ENCODE measurements around the gene ISYNA1. TPM values are rescaled to one million over a fixed set of nuclear protein-coding genes. Genes with fewer than 3 reads are reported as not detected.

Gene ISYNA1
- total and polyA plus RNA-seq, 9 donors: 85.8 to 221 (median 165) TPM

DNA sequence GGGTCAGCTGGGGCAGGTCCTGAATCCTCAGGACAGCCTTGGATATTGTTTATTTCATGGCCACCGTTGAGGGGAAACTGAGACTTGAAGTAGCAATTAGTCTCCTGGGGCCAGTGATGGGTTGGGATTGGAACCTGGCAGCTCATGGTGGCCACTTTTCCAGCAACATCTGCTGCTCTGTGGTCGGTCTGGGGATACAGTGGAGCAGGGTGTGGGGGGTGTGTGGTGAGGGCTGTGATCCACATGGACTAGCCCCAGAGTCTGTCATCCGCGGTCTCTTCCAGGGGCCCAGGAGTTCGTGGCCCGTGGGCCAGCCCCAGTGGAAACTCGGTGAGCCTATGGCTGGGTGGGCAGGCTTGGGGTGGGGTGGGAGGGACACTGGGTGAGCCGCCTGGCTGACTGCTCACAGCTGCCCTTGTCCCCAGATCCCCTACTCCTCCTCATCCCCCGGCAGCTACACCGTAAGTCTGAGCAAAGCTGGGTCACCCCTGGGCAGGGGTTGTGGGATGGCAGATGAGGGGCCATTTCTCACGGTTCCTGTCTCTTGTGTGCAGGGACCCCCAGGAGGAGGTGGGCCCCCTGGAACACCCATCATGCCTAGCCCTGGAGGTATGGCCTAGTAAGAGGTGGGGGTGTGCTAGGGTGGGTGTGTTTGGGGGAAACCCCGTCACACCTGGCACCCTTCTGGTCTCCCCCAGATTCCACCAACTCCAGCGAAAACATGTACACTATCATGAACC, 5.5 kb downstream of the ISYNA1 start:
- H3K9me3 ChIP-seq (replicated peaks; ENCODE audit: control insufficient read depth, low read depth, low read length): no peaks in the 10 kb centered on the region
- 31% methylated on average over 3 of the region's 13 CpGs for WGBS (ENCODE audit: insufficient coverage)
- no peak overlapping the region for H3K27ac ChIP-seq (ENCODE audit: low read length)
- no peaks in the 10 kb centered on the region for H3K27me3 ChIP-seq (ENCODE audit: control insufficient read depth, insufficient read depth, low read length)
- peak overlapping the region; percentile 39 for H3K4me3 ChIP-seq (ENCODE audit: low read length)
- peak; percentile 36 for DNase-seq
- H3K36me3 ChIP-seq (ENCODE audit: control insufficient read depth, insufficient read depth, low read length): peaks cover 33% of the 10 kb centered on the region
- H3K4me1 ChIP-seq (ENCODE audit: control insufficient read depth, insufficient read depth, low read length): peaks cover 73% of the 10 kb centered on the region

DNA sequence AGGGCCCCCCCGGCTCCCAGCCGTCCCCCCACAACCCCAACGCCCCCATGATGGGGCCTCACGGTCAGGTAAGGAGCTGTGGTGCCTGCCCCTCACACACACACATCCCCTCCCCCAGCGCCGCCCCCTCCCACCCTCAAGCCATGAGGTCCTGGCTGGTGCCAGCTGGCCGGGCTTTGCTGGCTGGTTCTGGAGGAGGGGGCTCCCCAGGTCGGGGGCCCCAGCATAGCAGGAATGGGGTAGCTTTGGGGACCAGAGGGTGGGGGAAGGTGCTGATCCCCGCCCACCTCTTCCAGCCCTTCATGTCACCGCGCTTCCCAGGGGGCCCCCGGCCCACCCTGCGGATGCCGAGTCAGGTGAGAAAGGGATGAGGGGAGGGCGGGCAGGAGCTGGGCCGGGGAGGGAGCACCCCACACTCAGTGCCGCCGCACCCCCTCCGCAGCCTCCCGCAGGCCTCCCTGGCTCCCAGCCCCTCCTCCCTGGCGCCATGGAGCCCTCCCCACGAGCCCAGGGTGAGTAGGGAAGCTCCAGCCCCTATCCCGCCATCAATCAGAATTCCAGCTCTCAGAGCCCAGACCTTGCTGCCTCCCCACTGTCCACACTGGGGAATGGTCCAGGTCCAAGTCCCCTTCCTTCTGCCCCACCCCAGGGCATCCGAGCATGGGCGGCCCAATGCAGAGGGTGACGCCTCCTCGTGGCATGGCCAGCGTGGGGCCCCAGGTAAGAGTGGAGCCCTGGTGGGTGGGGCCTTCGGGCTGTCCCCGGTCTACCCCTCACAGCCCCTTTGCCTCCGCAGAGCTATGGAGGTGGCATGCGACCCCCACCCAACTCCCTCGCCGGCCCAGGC, 6.4 kb downstream of the ISYNA1 start:
- Histone ChIP-seq H3K4me3 (ENCODE audit: low read length) (no peak overlapping the region), H3K27ac (ENCODE audit: low read length) (no peak overlapping the region), H3K36me3 (ENCODE audit: control insufficient read depth, insufficient read depth, low read length) (peaks cover 37% of the 10 kb centered on the region), H3K9me3 (replicated peaks; ENCODE audit: control insufficient read depth, low read depth, low read length) (no peaks in the 10 kb centered on the region), H3K27me3 (ENCODE audit: control insufficient read depth, insufficient read depth, low read length) (no peaks in the 10 kb centered on the region), H3K4me1 (ENCODE audit: control insufficient read depth, insufficient read depth, low read length) (peaks cover 75% of the 10 kb centered on the region)
- WGBS (ENCODE audit: insufficient coverage): 50% methylated on average over 14 of the region's 34 CpGs
- DNase-seq: peak; percentile 33

DNA sequence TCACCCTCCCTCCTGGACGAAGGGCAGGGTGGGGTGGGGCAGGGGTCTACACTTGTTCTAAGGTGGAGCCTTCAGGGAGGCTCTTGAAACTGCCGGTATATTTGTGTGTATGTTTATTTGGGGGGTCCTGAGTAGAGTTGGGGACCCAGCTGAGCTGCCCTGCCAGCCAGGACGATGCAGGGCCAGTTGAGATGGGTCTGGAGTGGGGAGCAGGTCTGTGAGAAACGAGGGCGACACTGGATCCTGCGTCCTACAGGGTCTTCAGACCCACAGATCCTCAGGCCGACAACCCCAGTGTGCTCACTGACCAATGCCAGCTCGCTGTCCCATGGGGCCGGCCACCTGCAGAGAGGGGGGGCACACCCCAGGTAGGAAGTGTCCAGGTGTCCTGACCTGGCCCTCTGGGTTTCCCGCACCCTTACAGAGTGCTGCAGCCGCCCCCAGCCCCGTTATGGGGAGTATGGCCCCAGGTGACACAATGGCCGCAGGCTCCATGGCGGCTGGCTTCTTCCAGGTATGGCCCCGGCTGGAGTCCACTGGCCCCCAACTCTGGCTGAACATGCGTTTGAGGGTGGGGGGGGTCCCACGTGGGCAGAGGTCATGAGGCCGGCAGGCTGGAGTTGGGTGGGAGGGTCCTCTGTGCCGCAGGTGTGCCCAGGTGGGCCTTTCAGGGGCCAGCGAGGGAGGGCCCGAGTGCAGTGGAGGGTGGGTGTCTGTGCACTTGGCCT, 7.4 kb downstream of the ISYNA1 start:
- Histone ChIP-seq H3K27me3 (ENCODE audit: control insufficient read depth, insufficient read depth, low read length) (no peaks in the 10 kb centered on the region), H3K9me3 (replicated peaks; ENCODE audit: control insufficient read depth, low read depth, low read length) (no peaks in the 10 kb centered on the region), H3K27ac (ENCODE audit: low read length) (no peak overlapping the region), H3K36me3 (ENCODE audit: control insufficient read depth, insufficient read depth, low read length) (peaks cover 29% of the 10 kb centered on the region), H3K4me1 (ENCODE audit: control insufficient read depth, insufficient read depth, low read length) (peaks cover 76% of the 10 kb centered on the region), H3K4me3 (ENCODE audit: low read length) (no peak overlapping the region)
- WGBS (ENCODE audit: insufficient coverage): 73% methylated on average over 19 of the region's 21 CpGs
- DNase-seq: no peak

DNA sequence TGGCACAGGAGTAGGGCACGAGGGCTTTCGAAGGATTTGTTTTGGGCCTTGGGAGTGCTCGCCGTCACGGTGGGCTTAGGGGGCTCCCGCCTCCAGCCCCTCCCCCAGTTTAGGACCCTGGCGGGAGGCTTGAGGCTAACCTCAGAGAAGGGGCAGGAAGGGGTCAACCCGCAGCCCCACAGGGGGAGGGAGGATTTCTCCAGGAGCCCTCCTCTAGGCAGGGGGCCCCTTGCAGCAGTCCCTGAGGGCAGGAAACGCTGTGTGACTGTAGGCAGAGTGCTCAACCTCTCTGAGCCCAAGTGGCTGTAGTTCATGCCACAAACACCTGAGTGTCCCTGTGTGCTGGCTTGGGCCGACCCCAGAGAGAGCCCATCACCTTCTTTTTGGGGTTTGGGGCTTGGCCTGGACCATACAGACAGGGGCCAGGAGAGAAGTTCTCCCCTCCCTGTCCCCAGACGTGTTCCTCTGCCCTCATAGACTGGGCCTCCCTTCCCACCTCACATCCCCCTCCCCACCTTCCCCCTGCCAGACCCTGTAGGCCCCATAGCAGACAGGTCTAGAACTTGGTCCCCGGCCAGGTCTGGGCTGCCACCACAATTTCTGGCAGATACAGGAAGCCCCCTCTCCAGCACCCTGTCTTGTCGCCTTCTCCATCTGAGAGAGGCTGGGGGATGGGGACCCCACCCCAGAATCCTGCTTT, 8.1 kb downstream of the ISYNA1 start:
- H3K4me1 ChIP-seq (ENCODE audit: control insufficient read depth, insufficient read depth, low read length): peaks cover 84% of the 10 kb centered on the region
- peaks cover 22% of the 10 kb centered on the region for H3K36me3 ChIP-seq (ENCODE audit: control insufficient read depth, insufficient read depth, low read length)
- H3K27me3 ChIP-seq (ENCODE audit: control insufficient read depth, insufficient read depth, low read length): no peaks in the 10 kb centered on the region
- 41% methylated on average over 10 of the region's 13 CpGs for WGBS (ENCODE audit: insufficient coverage)
- H3K4me3 ChIP-seq (ENCODE audit: low read length): no peak overlapping the region
- peak overlapping the region; percentile 59 for H3K27ac ChIP-seq (ENCODE audit: low read length)
- DNase-seq: no peak
- no peaks in the 10 kb centered on the region for H3K9me3 ChIP-seq (replicated peaks; ENCODE audit: control insufficient read depth, low read depth, low read length)

DNA sequence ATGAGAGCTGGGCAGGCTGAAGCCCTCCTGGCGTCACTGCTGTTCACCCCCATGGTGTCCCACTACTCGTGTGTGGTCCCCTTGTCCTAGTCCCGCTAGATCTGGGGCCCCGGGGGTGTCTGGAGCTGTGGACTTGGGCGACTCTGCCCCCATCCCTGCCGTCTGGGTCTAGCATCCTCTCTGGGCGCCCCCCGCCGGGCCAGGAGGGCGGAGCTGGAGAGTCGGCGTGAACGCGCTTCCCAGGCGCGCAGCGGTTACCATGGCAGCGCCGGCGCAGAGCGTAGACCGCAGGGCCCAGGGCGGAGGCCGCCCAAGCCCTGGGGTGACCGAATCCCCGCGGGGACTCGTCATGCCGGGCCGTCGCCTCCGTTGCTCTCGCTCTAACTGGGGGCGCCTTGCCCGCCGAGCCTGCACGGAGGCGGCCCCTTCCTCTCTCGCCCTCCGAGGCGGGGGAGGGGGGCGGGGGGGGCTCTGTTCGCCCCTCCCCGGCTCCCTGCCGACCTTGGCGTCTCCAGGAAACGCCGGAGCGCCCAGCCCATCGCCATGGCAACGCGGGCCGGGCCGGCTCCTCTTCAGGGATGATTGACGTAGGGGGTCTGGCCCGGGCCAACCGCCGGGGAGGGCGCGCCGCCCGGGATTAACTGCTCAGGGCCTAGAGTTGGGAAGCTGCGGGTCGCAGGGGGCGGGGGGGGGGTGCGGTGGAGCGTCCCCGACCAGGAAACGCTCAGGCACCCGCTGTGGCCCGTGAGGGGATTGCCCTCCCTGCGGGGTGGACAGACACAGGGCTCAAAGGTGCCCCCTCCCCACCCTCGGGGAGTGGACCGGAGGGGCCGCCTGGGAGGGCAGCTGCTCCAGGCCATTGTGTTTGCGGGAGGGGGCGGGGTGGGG, 8.9 kb downstream of the ISYNA1 start:
- H3K4me1 ChIP-seq (ENCODE audit: control insufficient read depth, insufficient read depth, low read length): peaks cover 87% of the 10 kb centered on the region

DNA sequence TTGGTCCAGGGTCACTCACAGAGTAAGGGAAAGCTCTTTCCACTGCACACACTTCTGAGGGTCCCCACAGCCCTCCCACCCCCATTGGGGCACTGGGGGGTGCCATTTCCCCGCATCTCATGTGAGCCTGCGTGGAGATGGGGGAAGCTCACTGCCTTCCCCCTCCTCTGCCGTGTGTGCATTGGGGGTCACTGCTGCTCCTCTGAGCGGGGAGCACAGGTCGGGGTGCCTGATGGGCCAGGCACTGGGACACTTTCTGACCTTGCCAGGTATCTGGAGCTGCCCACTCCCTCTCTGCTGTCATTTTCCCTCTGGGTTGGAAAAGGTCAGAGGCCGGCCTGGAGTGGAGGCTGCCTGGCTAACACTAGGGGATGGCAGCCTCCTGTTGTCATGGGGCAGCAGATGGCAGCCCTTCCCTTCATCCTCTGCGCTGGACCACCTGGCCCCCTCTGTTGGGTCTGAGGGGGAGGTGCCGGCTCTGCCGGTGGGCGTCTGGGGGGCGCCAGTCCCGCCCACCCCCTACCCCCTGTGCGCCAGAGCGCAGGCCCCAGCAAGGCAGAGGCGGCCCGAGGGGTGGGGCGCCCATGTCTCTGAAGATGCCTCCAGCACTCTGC, 9.7 kb downstream of the ISYNA1 start:
- peaks cover 91% of the 10 kb centered on the region for H3K4me1 ChIP-seq (ENCODE audit: control insufficient read depth, insufficient read depth, low read length)
- no peak for DNase-seq
- H3K4me3 ChIP-seq (ENCODE audit: low read length): no peak overlapping the region

More for the DNA sequence above, 8.9 kb downstream of the ISYNA1 start:
- no peaks in the 10 kb centered on the region for H3K27me3 ChIP-seq (ENCODE audit: control insufficient read depth, insufficient read depth, low read length)
- peaks cover 19% of the 10 kb centered on the region for H3K36me3 ChIP-seq (ENCODE audit: control insufficient read depth, insufficient read depth, low read length)
- DNase-seq: peak; percentile 84
- 10% methylated on average over 34 of the region's 77 CpGs for WGBS (ENCODE audit: insufficient coverage)
- peak overlapping the region; percentile 25 for H3K4me3 ChIP-seq (ENCODE audit: low read length)
- no peaks in the 10 kb centered on the region for H3K9me3 ChIP-seq (replicated peaks; ENCODE audit: control insufficient read depth, low read depth, low read length)
- peak overlapping the region; percentile 59 for H3K27ac ChIP-seq (ENCODE audit: low read length)

DNA sequence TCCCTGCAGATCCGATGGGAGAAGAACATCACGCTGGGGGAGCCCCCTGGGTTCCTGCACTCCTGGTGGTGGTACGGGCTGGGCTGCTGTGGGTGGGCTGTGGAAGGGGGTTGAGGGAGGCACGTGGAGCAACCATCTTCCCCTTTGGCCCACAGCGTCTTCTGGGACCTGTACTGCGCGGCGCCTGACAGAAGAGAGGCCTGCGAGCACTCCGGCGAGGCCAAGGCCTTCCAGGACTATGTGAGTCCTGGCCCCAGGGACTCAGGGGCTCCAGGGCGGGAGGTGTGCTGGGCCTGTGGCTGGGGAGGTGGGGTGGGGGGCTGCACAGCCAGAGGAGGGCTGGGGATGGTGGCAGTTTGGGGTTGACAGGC, 10.2 kb downstream of the ISYNA1 start:
- WGBS (ENCODE audit: insufficient coverage): 54% methylated on average over 4 of the region's 12 CpGs
- no peak for DNase-seq
- no peak overlapping the region for H3K4me3 ChIP-seq (ENCODE audit: low read length)
- peaks cover 91% of the 10 kb centered on the region for H3K4me1 ChIP-seq (ENCODE audit: control insufficient read depth, insufficient read depth, low read length)
- H3K36me3 ChIP-seq (ENCODE audit: control insufficient read depth, insufficient read depth, low read length): peaks cover 22% of the 10 kb centered on the region
- H3K9me3 ChIP-seq (replicated peaks; ENCODE audit: control insufficient read depth, low read depth, low read length): no peaks in the 10 kb centered on the region
- H3K27ac ChIP-seq (ENCODE audit: low read length): no peak overlapping the region
- no peaks in the 10 kb centered on the region for H3K27me3 ChIP-seq (ENCODE audit: control insufficient read depth, insufficient read depth, low read length)

More for the DNA sequence above, 9.7 kb downstream of the ISYNA1 start:
- Histone ChIP-seq H3K27ac (ENCODE audit: low read length) (no peak overlapping the region), H3K36me3 (ENCODE audit: control insufficient read depth, insufficient read depth, low read length) (peaks cover 22% of the 10 kb centered on the region), H3K9me3 (replicated peaks; ENCODE audit: control insufficient read depth, low read depth, low read length) (no peaks in the 10 kb centered on the region), H3K27me3 (ENCODE audit: control insufficient read depth, insufficient read depth, low read length) (no peaks in the 10 kb centered on the region)
- 33% methylated on average over 5 of the region's 17 CpGs for WGBS (ENCODE audit: insufficient coverage)

DNA sequence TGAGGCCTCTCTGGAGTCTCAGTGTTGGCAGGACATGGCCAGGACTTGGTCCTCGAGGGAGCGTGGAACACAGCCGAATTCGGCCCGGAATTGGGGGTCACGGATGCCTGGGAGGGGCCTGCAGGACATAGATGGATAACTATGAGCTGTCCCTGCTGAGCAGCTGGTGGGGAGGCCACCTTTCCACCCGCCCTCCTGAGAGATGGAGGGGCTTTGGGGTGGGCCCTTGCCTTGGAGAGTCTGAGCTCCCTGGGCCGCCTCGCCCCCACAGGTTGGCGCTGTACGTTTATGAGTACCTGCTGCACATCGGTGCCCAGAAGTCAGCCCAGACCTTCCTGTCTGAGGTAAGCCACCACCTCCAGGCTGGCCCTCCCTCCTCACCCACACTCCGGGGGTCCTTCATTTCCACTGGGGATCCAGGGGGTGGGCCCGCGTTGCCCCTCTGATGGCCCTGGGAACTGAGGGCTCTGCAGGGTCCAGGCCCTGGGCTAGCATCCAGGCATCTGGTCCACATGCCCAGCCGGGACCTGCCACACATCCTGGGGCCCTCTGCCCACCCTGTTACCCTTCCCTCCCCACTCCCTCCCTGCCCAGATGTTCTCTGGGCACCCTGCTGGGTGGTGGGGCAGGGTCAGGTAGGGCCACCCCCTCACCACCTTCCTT, 10.7 kb downstream of the ISYNA1 start:
- Histone ChIP-seq H3K4me3 (ENCODE audit: low read length) (no peak overlapping the region), H3K9me3 (replicated peaks; ENCODE audit: control insufficient read depth, low read depth, low read length) (no peaks in the 10 kb centered on the region), H3K36me3 (ENCODE audit: control insufficient read depth, insufficient read depth, low read length) (peaks cover 26% of the 10 kb centered on the region), H3K27ac (ENCODE audit: low read length) (no peak overlapping the region), H3K4me1 (ENCODE audit: control insufficient read depth, insufficient read depth, low read length) (peaks cover 91% of the 10 kb centered on the region), H3K27me3 (ENCODE audit: control insufficient read depth, insufficient read depth, low read length) (no peaks in the 10 kb centered on the region)
- 71% methylated on average over 11 of the region's 16 CpGs for WGBS (ENCODE audit: insufficient coverage)
- no peak for DNase-seq
